Astrocyte (in vitro differentiated cells and primary cell): ENCODE data around the gene MED9. TPM values are rescaled to one million over a fixed set of nuclear protein-coding genes. Genes with fewer than 3 reads are reported as not detected.

Experiments used
- DNase-seq: peaks from one replicate; pipeline ENCODE4 v3.0.0-alpha.2; 2010; ENCODE audit warnings: low read depth
- FAIRE-seq: peaks from 2 replicates; lab custom pipeline; 2011; peaks lifted over from hg19 to GRCh38; lab: Jason Lieb, UNC
- H2AFZ ChIP-seq: 2 replicates; pipeline ENCODE4 v1.6.0; 2012; ENCODE audit warnings: low read depth, low read length, inconsistent platforms
- H3K27ac ChIP-seq: 2 replicates; pipeline ENCODE4 v1.5.1; 2011; ENCODE audit warnings: low read depth, low read length, inconsistent platforms
- H3K27me3 ChIP-seq: 2 replicates; pipeline ENCODE4 v1.6.0; 2011; ENCODE audit warnings: low read length, inconsistent platforms; ENCODE audit not compliant: insufficient read depth
- H3K36me3 ChIP-seq: 2 replicates; pipeline ENCODE4 v1.5.1; 2011; ENCODE audit warnings: low read length, inconsistent platforms; ENCODE audit not compliant: insufficient read depth
- H3K4me1 ChIP-seq: 2 replicates; pipeline ENCODE4 v1.5.1; 2011; ENCODE audit warnings: low read length, inconsistent platforms; ENCODE audit not compliant: insufficient read depth
- H3K4me2 ChIP-seq: 2 replicates; pipeline ENCODE4 v1.6.0; 2012; ENCODE audit warnings: low read length, inconsistent platforms
- H3K4me3 ChIP-seq: 2 replicates; pipeline ENCODE4 v1.5.1; 2011; ENCODE audit warnings: low read depth, mild to moderate bottlenecking, low read length, inconsistent platforms; ENCODE audit not compliant: insufficient read depth
- H3K79me2 ChIP-seq: 2 replicates; pipeline ENCODE4 v1.6.0; 2012; ENCODE audit warnings: mild to moderate bottlenecking, low read length, inconsistent platforms; ENCODE audit not compliant: insufficient read depth
- H3K9ac ChIP-seq: 2 replicates; pipeline ENCODE4 v1.6.0; 2012; ENCODE audit warnings: mild to moderate bottlenecking, low read length, inconsistent platforms
- H3K9me3 ChIP-seq: 2 replicates; pipeline ENCODE4 v1.5.1; 2012; ENCODE audit warnings: low read depth, mild to moderate bottlenecking, low read length, inconsistent platforms; ENCODE audit not compliant: insufficient read depth
- H4K20me1 ChIP-seq: 2 replicates; pipeline ENCODE4 v1.6.0; 2012; ENCODE audit warnings: low read length, inconsistent platforms; ENCODE audit not compliant: insufficient read depth
- H3K27ac Mint-ChIP-seq: one replicate; pipeline ENCODE4 v1.8.0; 2021; ENCODE audit warnings: mild to moderate bottlenecking, mixed read lengths; ENCODE audit not compliant: unreplicated experiment
- H3K27me3 Mint-ChIP-seq: one replicate; pipeline ENCODE4 v1.8.0; 2021; ENCODE audit warnings: low read depth, mixed read lengths; ENCODE audit not compliant: unreplicated experiment
- H3K36me3 Mint-ChIP-seq: one replicate; pipeline ENCODE4 v1.8.0; 2021; ENCODE audit warnings: low read depth, mixed read lengths; ENCODE audit not compliant: unreplicated experiment
- H3K4me1 Mint-ChIP-seq: one replicate; pipeline ENCODE4 v1.8.0; 2021; ENCODE audit warnings: low read depth, mixed read lengths; ENCODE audit not compliant: unreplicated experiment
- H3K4me3 Mint-ChIP-seq: one replicate; pipeline ENCODE4 v1.8.0; 2021; ENCODE audit warnings: mild to moderate bottlenecking, moderate library complexity, mixed read lengths; ENCODE audit not compliant: unreplicated experiment
- H3K9me3 Mint-ChIP-seq: one replicate; pipeline ENCODE4 v1.8.0; 2021; ENCODE audit warnings: mild to moderate bottlenecking, mixed read lengths; ENCODE audit not compliant: unreplicated experiment
- CTCF ChIP-seq: IDR thresholded peaks from 2 replicates; pipeline ENCODE4 v1.5.1; 2011; ENCODE audit warnings: low read depth, mild to moderate bottlenecking, inconsistent platforms, low read length, moderate library complexity; ENCODE audit not compliant: insufficient read depth
- EZH2 ChIP-seq: IDR thresholded peaks from 2 replicates; pipeline ENCODE4 v1.6.1; 2012; ENCODE audit warnings: mild to moderate bottlenecking, low read length, inconsistent platforms; ENCODE audit not compliant: insufficient read depth
- total RNA-seq: library from RNA; stranded (reverse); gene quantifications from 2 replicates; pipeline ENCODE4 v1.2.1, GENCODE V29; 2021

MED9 gene
- total RNA-seq, 1 donor from 2014 or later: 9.4 TPM

GRCh38 chr17:17511881-17512858 lies 35.4 kb downstream of the MED9 start:
- Histone ChIP-seq H4K20me1 (peaks cover 64% of the 10 kb centered on the region), H3K9me3 (no peaks in the 10 kb centered on the region), H2AFZ (no peak overlapping the region), H3K79me2 (no peaks in the 10 kb centered on the region), H3K4me3 (no peak overlapping the region), H3K27me3 (no peaks in the 10 kb centered on the region), H3K9ac (peak overlapping the region; percentile 12), H3K4me1 (peaks cover 29% of the 10 kb centered on the region), H3K27ac (no peak overlapping the region), H3K4me2 (peak overlapping the region; percentile 60), H3K36me3 (no peaks in the 10 kb centered on the region)
- no peak overlapping the region for H3K4me3 Mint-ChIP-seq
- no peak overlapping the region for H3K27ac Mint-ChIP-seq
- peaks cover 21% of the 10 kb centered on the region for H3K4me1 Mint-ChIP-seq
- peaks cover 15% of the 10 kb centered on the region for H3K27me3 Mint-ChIP-seq
- TF ChIP-seq EZH2 (no peak), CTCF (no peak)
- peak; percentile 95 for DNase-seq
- no peaks in the 10 kb centered on the region for H3K9me3 Mint-ChIP-seq
- peaks cover 5% of the 10 kb centered on the region for H3K36me3 Mint-ChIP-seq
- no peak for FAIRE-seq

- H3K27me3 Mint-ChIP-seq: peaks cover 15% of the 10 kb centered on the region
- H3K4me3 Mint-ChIP-seq: no peak overlapping the region
- no peak overlapping the region for H2AFZ ChIP-seq
- no peak overlapping the region for H3K4me2 ChIP-seq
- peaks cover 64% of the 10 kb centered on the region for H4K20me1 ChIP-seq
- H3K36me3 ChIP-seq: no peaks in the 10 kb centered on the region
- no peaks in the 10 kb centered on the region for H3K9me3 Mint-ChIP-seq
- H3K79me2 ChIP-seq: no peaks in the 10 kb centered on the region
- no peak overlapping the region for H3K27ac ChIP-seq
- H3K4me1 Mint-ChIP-seq: peaks cover 21% of the 10 kb centered on the region
- peaks cover 29% of the 10 kb centered on the region for H3K4me1 ChIP-seq
- no peak overlapping the region for H3K4me3 ChIP-seq
- H3K36me3 Mint-ChIP-seq: peaks cover 5% of the 10 kb centered on the region
- H3K27me3 ChIP-seq: no peaks in the 10 kb centered on the region
- H3K9me3 ChIP-seq: no peaks in the 10 kb centered on the region
- no peak overlapping the region for H3K27ac Mint-ChIP-seq
- TF ChIP-seq EZH2 (no peak), CTCF (no peak)
- no peak overlapping the region for H3K9ac ChIP-seq
- DNase-seq (no peak), FAIRE-seq (no peak)
These were observed 36.1 kb downstream of the MED9 start for GRCh38 chr17:17512866-17513265.

- Mint-ChIP-seq H3K9me3 (no peaks in the 10 kb centered on the region), H3K4me3 (no peak overlapping the region), H3K36me3 (peaks cover 5% of the 10 kb centered on the region), H3K27ac (peak overlapping the region; percentile 20), H3K27me3 (peaks cover 17% of the 10 kb centered on the region), H3K4me1 (peaks cover 21% of the 10 kb centered on the region)
- H3K9me3 ChIP-seq: no peaks in the 10 kb centered on the region
- H3K27me3 ChIP-seq: no peaks in the 10 kb centered on the region
- FAIRE-seq: no peak
- no peak for DNase-seq
- TF ChIP-seq EZH2: no peak
- H3K36me3 ChIP-seq: no peaks in the 10 kb centered on the region
- no peak overlapping the region for H2AFZ ChIP-seq
- H3K27ac ChIP-seq: no peak overlapping the region
- H4K20me1 ChIP-seq: peaks cover 70% of the 10 kb centered on the region
- no peaks in the 10 kb centered on the region for H3K79me2 ChIP-seq
- peaks cover 29% of the 10 kb centered on the region for H3K4me1 ChIP-seq
- no peak overlapping the region for H3K4me3 ChIP-seq
- H3K9ac ChIP-seq: no peak overlapping the region
- no peak overlapping the region for H3K4me2 ChIP-seq
These were observed 36.8 kb downstream of the MED9 start for GRCh38 chr17:17513626-17514025.
